GM18951 (cell line): Measurements from ENCODE around the gene LSM4.

Source experiments
- POLR2A ChIP-seq: IDR thresholded peaks from 4 replicates; pipeline ENCODE4 v1.6.1; 2011; ENCODE audit warnings: mild to moderate bottlenecking; ENCODE audit not compliant: insufficient read length, insufficient read depth; ENCODE audit errors: extremely low read depth
- in situ Hi-C: fragments of 300-500 bp; cut with MboI; formaldehyde crosslinking; loops from one replicate; pipeline ENCODE4 v1.12.0; 2022; ENCODE audit warnings: low sequenced_read_pairs, mixed read lengths, inconsistent platforms; ENCODE audit not compliant: unreplicated experiment

Gene LSM4

GRCh38 chr19:18349524-18350128 is 26.8 kb upstream of the LSM4 start:
- in situ Hi-C loops = loop anchor here (5.0 kb wide), 1 partner anchor 63 kb away; no protein-coding TSS in a partner anchor
- TF ChIP-seq POLR2A = no peak

- in situ Hi-C loops = loop anchor here (5.0 kb wide), 1 partner anchor 63 kb away; no protein-coding TSS in a partner anchor
Measured at GRCh38 chr19:18348818-18349339, 26.0 kb upstream of the LSM4 start.

GRCh38 chr19:18348171-18348570 is 25.3 kb upstream of the LSM4 start:
- no peak for TF ChIP-seq POLR2A
- in situ Hi-C loops = loop anchor here (5.0 kb wide), 1 partner anchor 64 kb away; no protein-coding TSS in a partner anchor

GRCh38 chr19:18346091-18346490 is 23.2 kb upstream of the LSM4 start:
- in situ Hi-C loops = loop anchor here (5.0 kb wide), 1 partner anchor 66 kb away; no protein-coding TSS in a partner anchor
- TF ChIP-seq POLR2A = no peak

- no peak for TF ChIP-seq POLR2A
- in situ Hi-C loops = loop anchor here (5.0 kb wide), 1 partner anchor 67 kb away; no protein-coding TSS in a partner anchor
Measured at GRCh38 chr19:18345296-18345695, 22.4 kb upstream of the LSM4 start.

GRCh38 chr19:18344582-18344950 is 21.7 kb upstream of the LSM4 start:
- in situ Hi-C loops = no loop called here
- no peak for TF ChIP-seq POLR2A

GRCh38 chr19:18342090-18342632 is 19.3 kb upstream of the LSM4 start:
- TF ChIP-seq POLR2A = no peak
- in situ Hi-C loops = no loop called here

GRCh38 chr19:18340990-18341868 is 18.4 kb upstream of the LSM4 start:
- in situ Hi-C loops = no loop called here

GRCh38 chr19:18340190-18340989 is 17.5 kb upstream of the LSM4 start, which contains the start of gene PGPEP1:
PGPEP1 (plus strand) TSS chr19:18340598; CDS start chr19:18340682, 84 bp downstream.
- in situ Hi-C loops = no loop called here
- TF ChIP-seq POLR2A = peak; percentile 82

More at GRCh38 chr19:18340990-18341868, 18.4 kb upstream of the LSM4 start:
- peak; percentile 42 for TF ChIP-seq POLR2A

GRCh38 chr19:18339723-18340122 is 16.8 kb upstream of the LSM4 start:
- in situ Hi-C loops = no loop called here
- TF ChIP-seq POLR2A = no peak

GRCh38 chr19:18338541-18338940 is 15.7 kb upstream of the LSM4 start:
- in situ Hi-C loops = no loop called here
- no peak for TF ChIP-seq POLR2A

GRCh38 chr19:18336121-18336520 is 13.2 kb upstream of the LSM4 start:
- in situ Hi-C loops = no loop called here
- no peak for TF ChIP-seq POLR2A
